HG02970 (cell line): ENCODE measurements around the gene TLR4.

ENCODE experiments used
- ATAC-seq: cut with Tn5 transposase; IDR thresholded peaks from one replicate; pipeline ENCODE4 v1.9.1; 2021; ENCODE audit warnings: mild to moderate bottlenecking, moderate library complexity, moderate number of reproducible peaks; ENCODE audit not compliant: unreplicated experiment, low FRiP score

TLR4 gene

GRCh38 chr9:117709936-117710335, 5.7 kb downstream of the TLR4 start:
- ATAC-seq, result no peak

DNA sequence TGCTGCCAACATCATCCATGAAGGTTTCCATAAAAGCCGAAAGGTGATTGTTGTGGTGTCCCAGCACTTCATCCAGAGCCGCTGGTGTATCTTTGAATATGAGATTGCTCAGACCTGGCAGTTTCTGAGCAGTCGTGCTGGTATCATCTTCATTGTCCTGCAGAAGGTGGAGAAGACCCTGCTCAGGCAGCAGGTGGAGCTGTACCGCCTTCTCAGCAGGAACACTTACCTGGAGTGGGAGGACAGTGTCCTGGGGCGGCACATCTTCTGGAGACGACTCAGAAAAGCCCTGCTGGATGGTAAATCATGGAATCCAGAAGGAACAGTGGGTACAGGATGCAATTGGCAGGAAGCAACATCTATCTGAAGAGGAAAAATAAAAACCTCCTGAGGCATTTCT, 10.1 kb downstream of the TLR4 start:
- no peak for ATAC-seq

DNA sequence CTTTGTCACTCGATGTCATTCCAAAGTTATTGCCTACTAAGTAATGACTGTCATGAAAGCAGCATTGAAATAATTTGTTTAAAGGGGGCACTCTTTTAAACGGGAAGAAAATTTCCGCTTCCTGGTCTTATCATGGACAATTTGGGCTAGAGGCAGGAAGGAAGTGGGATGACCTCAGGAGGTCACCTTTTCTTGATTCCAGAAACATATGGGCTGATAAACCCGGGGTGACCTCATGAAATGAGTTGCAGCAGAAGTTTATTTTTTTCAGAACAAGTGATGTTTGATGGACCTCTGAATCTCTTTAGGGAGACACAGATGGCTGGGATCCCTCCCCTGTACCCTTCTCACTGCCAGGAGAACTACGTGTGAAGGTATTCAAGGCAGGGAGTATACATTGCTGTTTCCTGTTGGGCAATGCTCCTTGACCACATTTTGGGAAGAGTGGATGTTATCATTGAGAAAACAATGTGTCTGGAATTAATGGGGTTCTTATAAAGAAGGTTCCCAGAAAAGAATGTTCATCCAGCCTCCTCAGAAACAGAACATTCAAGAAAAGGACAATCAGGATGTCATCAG, 11.3 kb downstream of the TLR4 start:
- ATAC-seq, result no peak

DNA sequence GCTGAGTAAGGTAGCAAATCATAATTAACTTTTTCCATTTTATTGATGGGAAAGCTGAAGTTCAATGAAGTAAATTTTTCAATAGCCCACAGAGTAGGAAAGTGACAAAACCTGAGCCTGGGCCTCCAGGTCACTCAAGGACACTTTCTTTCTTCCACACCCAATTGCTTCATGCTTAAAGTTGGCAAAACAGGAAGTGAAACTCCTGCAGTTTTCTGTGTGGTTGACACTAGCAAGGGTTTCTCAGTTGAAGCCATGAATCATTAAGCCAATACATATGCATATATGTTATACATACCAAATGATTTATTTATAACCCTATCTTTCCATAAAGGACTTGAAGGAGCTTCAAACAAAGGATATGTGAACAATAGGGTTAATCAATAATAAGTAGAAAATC, 13.9 kb downstream of the TLR4 start:
- peak; percentile 99 for ATAC-seq

DNA sequence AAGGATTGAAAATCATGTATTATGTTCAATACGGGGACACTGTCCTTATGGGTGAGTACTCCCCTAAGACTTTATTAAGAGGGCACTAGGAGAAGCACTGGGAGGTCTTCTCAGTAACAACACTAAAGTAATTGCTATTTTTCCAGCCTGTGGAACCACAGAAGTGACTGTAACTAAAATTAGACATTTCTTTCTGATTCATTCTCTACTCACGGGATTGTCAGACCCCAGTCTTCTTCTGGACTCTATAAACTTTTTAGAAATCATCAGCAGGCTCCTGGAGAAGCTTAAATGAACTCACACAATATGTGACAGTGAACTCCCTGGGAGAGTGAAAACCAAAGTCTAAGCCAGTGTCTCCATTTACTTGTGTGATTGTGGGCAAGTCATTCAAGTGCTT, 14.5 kb downstream of the TLR4 start:
- ATAC-seq, result no peak

DNA sequence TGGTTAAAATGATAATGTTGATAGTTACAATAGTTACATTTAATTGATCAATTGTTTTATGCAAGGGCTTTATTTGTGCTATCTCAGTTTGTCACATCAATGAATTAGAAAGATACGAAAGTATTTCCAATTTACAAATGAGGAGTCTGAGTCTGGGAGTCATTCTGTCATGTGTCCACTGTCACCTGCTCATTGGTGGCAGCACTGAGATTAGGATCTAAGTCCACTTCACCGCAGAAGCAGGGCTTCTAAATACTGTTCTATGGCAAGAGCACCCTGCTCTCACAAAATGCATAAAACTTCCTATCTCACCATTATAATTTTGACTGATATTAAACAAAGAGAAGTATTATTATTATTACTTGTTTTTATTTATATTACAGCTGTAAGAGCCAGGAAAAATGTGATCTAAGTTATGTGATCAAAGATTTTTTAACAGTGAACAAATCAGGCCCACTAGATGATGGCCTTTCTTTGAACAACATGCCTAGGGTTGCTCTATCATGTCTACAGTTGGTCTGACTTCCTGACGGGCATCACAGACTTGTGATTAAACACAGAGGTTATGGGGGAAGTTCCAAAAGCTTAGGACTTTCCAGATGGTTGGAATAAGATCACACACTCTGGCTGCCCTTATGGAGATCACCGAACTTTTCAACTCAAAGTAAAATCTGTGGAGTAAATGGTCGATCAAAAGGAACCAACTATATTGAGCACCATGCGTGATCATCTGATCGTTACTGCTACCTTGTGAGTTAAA, 15.1 kb downstream of the TLR4 start:
- no peak for ATAC-seq

- ATAC-seq, result no peak
Measured at GRCh38 chr9:117720066-117720465, 15.9 kb downstream of the TLR4 start.

DNA sequence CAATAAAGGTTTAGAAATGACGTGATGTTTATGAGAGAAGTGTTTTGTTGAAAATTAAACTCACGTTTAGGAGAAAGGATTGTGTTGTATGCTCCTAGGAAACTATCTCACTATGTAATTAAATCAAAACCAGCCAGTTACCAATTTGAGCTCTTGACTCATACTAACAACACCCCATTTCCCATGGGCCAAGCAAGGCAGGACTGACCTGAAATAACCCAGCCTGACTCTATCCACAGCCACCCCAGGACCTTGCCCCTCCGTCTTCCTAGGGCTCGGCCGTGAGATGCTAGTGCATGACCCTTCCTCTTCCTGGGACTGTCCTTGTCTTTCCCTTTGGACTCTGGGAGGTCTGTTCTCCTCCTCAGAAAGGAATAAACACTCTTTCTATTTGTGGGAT, 16.4 kb downstream of the TLR4 start:
- ATAC-seq, result no peak

- no peak for ATAC-seq
Measured at GRCh38 chr9:117720987-117721386, 16.8 kb downstream of the TLR4 start.

DNA sequence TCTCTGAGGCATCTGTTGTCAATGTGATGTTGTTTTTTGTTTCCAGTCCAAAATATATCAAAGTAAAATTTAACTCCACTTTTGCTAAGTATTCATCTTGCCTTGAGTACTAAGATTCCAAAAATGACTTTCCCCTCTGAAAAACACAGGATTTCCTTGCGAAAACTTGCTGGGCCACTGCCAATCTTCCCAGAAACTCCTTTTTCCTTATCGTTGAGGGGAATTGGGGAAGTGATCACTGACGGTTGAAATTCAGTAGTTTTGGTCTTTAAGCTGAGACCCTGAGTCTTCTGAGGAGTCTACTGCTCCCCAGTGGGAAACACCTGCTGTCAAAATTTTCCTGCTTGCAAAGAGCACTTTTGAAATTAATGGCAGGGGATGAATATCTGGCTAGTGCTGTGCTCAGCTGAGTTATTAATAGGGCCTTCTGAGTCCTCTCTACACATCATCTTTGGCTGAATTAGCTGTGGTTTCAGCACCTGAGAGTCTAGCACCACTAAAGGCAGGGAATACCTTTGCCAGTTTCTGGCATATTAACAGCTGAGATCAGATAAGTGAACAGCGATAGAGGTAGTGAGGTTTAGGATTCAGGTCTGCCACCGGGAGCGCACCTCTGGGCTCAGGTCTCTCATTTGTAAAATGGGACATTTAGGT, 18.0 kb downstream of the TLR4 start:
- ATAC-seq, result no peak

DNA sequence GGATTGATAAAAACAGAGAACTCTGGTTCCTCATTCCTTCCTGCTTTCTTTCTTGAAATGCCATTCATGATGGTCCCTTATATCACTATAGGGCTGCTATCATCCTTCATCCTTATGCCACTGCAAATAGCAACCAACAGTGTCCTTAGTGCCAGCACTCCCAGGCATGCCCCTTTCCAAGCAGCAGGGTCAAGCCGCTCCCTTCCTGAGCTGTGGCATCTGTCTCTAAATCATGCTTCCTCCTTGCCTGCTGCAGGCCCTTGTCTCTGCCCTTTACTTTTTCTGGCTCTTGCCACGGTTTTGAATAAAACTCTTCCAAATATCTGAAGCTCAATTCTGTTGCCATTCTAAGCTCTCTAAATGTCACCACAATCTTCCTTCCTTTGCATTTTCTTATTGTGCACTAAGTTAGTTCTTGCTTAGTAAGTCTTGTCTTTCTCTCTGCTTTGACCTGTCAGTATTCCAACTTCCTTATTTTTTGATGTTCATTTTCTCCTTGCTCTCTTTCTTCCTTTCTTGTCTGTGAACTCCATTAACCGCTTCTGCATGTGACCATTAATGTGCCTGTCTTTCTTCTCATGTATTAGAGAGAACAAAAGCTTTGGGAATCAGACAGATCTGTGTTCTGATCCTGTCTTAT, 19.9 kb downstream of the TLR4 start:
- ATAC-seq, result no peak

DNA sequence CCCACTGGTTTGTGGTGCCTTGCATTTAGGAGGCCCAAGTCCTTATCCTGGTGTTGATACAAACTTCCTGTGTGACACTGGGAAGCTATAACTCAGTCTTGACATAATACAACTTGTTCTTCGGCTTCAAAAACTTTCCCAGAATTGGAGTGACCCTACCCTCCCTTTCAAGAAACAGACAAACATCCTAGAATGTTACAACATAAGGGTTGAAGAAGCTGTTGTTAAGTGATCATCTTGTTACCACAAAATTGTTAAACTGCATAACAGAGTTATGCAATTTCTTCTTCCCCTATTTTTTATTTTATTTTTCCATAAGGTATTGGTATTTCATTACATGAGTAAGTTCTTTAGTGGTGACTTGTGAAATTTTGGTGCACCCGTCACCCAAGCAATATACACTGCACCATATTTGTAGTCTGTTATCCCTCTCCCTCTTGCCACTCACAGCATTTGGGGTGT, 21.3 kb downstream of the TLR4 start:
- ATAC-seq, result no peak

DNA sequence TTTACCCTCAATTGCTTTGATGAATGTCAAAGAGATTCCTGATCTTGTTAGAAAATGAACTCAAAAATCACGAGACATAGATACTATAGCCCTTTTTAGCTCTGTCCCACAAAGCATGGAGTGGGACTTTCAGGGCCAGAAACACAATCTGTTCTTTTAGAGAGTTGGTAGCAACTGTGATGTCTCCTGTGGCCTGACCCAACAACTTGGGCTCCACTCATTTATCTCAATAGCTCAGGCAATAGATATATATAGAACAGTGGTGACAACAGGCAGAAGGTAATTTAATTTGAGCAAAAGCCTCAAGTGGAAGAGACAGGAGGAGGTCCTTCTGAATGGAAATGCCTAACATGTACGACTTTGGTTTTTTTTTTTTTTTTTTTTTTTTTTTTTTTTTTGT, 25.2 kb downstream of the TLR4 start:
- ATAC-seq, result no peak

DNA sequence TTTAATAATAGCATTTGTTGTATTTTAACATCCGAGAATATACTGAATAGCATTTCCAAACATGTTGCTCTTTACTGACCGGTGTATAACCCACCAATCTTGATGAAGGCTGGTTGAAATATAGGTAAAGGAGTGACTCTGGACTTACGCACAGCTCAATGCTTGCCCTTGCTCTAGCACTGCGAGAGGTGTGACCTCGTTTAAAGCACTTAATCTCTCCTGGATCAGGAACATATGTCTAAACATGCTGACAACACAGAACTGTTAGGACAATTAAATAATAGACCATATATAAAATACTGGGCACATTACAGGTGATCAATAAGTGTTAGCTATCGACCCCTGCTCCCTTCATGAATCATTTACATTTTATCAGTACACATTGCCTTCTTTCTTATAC, 28.3 kb downstream of the TLR4 start:
- ATAC-seq, result no peak

DNA sequence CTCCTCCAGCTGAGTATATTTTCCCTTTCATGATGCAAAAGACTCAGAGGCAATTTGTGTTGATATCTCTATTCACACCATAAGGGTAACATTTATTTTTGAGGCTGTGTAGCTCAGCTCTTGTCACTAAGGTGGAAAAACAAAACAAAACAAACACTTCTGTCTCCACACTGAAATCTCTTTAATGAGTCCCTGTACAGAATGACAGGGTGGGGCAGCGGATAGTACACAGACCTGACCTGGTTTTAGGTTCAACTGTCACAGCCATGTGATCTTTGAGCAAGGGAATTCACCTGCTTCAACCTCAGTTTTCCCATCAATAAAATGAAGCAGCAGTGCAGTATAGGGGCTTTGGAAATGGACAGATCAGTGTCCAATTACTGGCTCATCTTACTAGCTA, 29.3 kb downstream of the TLR4 start:
- ATAC-seq, result no peak

DNA sequence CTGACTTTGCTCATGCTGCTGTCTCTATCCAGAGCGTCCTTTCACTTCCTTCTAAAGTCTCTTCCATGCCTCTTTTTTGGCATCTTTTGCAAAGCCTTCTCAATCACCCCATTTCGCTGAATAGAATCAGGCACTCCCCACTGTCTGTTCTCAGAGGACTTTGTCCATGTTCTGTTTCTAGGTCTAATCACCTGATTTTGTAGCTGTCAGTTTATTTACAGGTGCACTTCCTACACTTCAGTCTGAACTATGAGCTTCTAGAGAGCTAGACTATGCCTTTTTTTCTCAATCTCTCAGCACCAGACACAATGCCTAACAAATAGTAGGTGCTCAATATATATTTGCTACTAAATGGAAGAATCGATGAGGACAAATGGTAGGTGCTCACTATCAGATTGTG, 29.9 kb downstream of the TLR4 start:
- ATAC-seq, result no peak

- ATAC-seq, result no peak
Measured at GRCh38 chr9:117734523-117735314, 30.5 kb downstream of the TLR4 start.

- ATAC-seq, result no peak
Measured at GRCh38 chr9:117737721-117738226, 33.6 kb downstream of the TLR4 start.

DNA sequence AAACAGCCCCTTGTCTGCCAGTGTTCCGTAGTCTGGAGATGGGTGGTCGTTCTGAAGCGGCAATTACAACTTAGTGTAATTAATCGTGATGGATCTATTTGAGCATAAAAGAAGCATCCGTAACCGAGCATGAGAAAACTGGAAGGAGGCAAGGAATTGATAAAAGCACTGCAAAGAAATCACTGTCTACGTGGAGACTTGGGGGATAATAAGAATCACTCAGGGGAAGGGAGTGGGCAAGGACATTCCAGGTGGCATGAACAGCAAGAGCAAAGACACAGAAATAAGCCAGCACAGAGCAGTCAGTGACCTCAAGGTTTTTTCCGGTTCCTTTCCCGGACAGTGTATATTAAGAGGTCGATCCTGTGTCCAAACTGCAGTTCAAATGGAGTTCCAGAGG, 35.0 kb downstream of the TLR4 start:
- ATAC-seq, result no peak

DNA sequence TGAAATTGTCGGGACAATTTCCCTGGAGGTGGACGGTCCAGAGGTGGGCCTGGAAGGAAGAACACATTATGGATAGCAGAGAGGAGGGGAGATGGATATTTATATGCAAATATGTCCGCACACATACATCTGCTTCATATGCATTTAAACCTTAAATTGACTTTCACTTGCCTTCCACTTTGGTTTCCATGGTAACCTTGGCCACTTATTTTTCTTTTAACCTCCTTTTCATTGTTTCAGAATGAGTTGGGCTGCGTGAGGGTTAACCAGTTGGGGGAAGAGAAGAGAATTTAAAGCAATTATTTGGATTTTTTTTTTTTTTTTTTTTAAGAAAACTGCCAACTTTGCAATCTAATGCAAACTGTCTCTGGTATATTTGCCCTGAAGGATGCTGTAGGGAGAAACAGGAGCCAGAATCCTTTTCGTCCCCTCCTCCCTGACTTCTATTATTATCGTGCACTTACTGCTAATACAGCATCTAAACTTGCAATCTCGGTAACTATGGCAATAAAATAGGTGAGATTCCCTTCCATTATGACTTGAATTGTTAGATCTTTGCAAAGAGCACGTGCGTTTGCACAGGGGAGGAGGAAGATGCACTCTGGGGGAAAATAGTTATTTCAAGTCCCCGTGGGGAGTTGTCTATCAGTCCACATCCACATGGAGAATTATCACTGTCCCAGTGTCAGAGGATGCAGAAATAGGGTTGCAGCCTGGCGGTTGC, 35.6 kb downstream of the TLR4 start:
- ATAC-seq, result no peak
